ENCODE results near the gene OSBPL3.

GRCh38 chr7:24870766-24871165, 109.2 kb downstream of the OSBPL3 start:
- no peak for TF ChIP-seq RXRA (IDR thresholded peaks at IDR 0.05)
- TF ChIP-seq CTCF (IDR thresholded peaks at IDR 0.05; ENCODE audit: low read depth, low read length, missing input control) = no peak
- TF ChIP-seq MAX (IDR thresholded peaks at IDR 0.05) = no peak
- no peak for TF ChIP-seq JUND (IDR thresholded peaks at IDR 0.05)

Data from liver (tissue), 3 donors.